K562 (cell line): ENCODE measurements around the gene GABRR2. TPM values are rescaled to one million over a fixed set of nuclear protein-coding genes. Genes with fewer than 3 reads are reported as not detected.

Source experiments
- CTCF ChIP-seq, 3 experiments: IDR thresholded peaks in 2 of 3; conservative IDR thresholded peaks in 1 of 3; 2 replicates each; pipeline ENCODE4 v1.5.1; 2011 to 2012; ENCODE audit warnings: low read length in 3 of 3, mild to moderate bottlenecking in 3 of 3, control low read depth in 2 of 3, improper control_type of control experiment in 1 of 3, inconsistent platforms in 1 of 3, low read depth in 1 of 3, mixed read lengths in 1 of 3, moderate library complexity in 1 of 3; ENCODE audit not compliant: insufficient read depth in 2 of 3
- FOXO4 ChIP-seq: fragments of 450-650 bp; formaldehyde crosslinking; IDR thresholded peaks from 2 replicates; pipeline ENCODE4 v1.4.0; 2020; ENCODE audit warnings: mild to moderate bottlenecking, moderate library complexity
- MEF2A ChIP-seq: IDR thresholded peaks from 2 replicates; pipeline ENCODE4 v1.6.1; 2011; ENCODE audit warnings: low read depth, mild to moderate bottlenecking, low read length, moderate library complexity; ENCODE audit not compliant: control insufficient read depth
- MEIS2 ChIP-seq: fragments of 450-650 bp; IDR thresholded peaks from 2 replicates; pipeline ENCODE4 v1.6.1; 2014; ENCODE audit warnings: mild to moderate bottlenecking; ENCODE audit not compliant: partially characterized antibody
- NKRF ChIP-seq: fragments of 450-650 bp; IDR thresholded peaks from 2 replicates; pipeline ENCODE4 v1.6.1; 2016; ENCODE audit warnings: borderline replicate concordance
- RNF219 ChIP-seq: fragments of 250-450 bp; sonication (Bioruptor Pico); IDR thresholded peaks from 2 replicates; pipeline ENCODE4 v1.5.0; 2022; ENCODE audit warnings: mild to moderate bottlenecking
- ZBTB40 ChIP-seq, 2 experiments: fragments of 450-650 bp in 1 of 2; sonication (generic) in 1 of 2; formaldehyde crosslinking in 1 of 2; IDR thresholded peaks; 2 replicates each; pipeline versions ENCODE4 v1.7.1 to v1.9.0; 2016 to 2022; ENCODE audit warnings: inconsistent platforms in 1 of 2, mild to moderate bottlenecking in 1 of 2, missing genetic modification reagents in 1 of 2
- ZNF263 ChIP-seq: sonication (generic); formaldehyde crosslinking; IDR thresholded peaks from 2 replicates; pipeline ENCODE4 v1.8.0; 2022; ENCODE audit warnings: mild to moderate bottlenecking, missing genetic modification reagents, borderline replicate concordance
- ZNF778 ChIP-seq: fragments of 450-650 bp; formaldehyde crosslinking; IDR thresholded peaks from 2 replicates; pipeline ENCODE4 v1.4.0; 2020; ENCODE audit warnings: mild to moderate bottlenecking, moderate library complexity
- polyA plus RNA-seq, 8 experiments: library from polyadenylated mRNA; depleted of rRNA in 4 of 8; stranded (reverse) in 5 of 8; unstranded in 3 of 8; fragments of >200 nt; fragmentation: Nextera tagmentation in 2 of 8; fragmentation: Illumina TruSeq in 1 of 8; extraction: Ambion mirVana in 2 of 8; extraction: Trizol in 1 of 8; gene quantifications; 2 replicates each; pipeline versions ENCODE4 v1.2.1 to v1.2.3, GENCODE V29; 2011 to 2014; ENCODE audit warnings: inconsistent platforms in 1 of 8, missing spikeins in 1 of 8
- total RNA-seq, 7 experiments: library from RNA; depleted of rRNA in 6 of 7; stranded (reverse); fragments of >200 nt in 6 of 7; fragmentation: Illumina TruSeq in 2 of 7; extraction: Trizol in 2 of 7; gene quantifications; 2 replicates each; pipeline versions ENCODE4 v1.2.1 to v1.2.3, GENCODE V29; 2011 to 2021; ENCODE audit warnings: low replicate concordance in 1 of 7

The GABRR2 gene
- total and polyA plus RNA-seq, 9 of the 15 experiments (the other 6 are each of a cell fraction or from before 2014, with no cell fraction given) = 0.09 to 0.13 (median 0.10) TPM; not detected in 6

- TF ChIP-seq FOXO4 (CRISPR knock-in tag) = no peak
- TF ChIP-seq ZBTB40 (IDR thresholded peaks at IDR 0.05) = no peak
- no peak for TF ChIP-seq ZBTB40 (CRISPR knock-in tag; IDR thresholded peaks at IDR 0.05)
- TF ChIP-seq MEF2A = no peak
- TF ChIP-seq CTCF (IDR thresholded peaks at IDR 0.05 in 2 of 3, conservative IDR thresholded peaks at IDR 0.05 in 1 of 3; ENCODE audit: insufficient read depth in 2 of 3, low read depth in 1 of 3, low read length in 3 of 3) = peak; percentile 68 to 83 (median 70)
- TF ChIP-seq NKRF = no peak
- no peak for TF ChIP-seq ZNF263 (CRISPR knock-in tag)
- TF ChIP-seq MEIS2 = peak; percentile 19
- TF ChIP-seq RNF219 = no peak
- no peak for TF ChIP-seq ZNF778 (CRISPR knock-in tag)
Observed at GRCh38 chr6:89281779-89282246, 33.3 kb downstream of the GABRR2 start (continued).
